ENCODE measurements around the gene TRABD2B. TPM values are rescaled to one million over a fixed set of nuclear protein-coding genes. Genes with fewer than 3 reads are reported as not detected.

The TRABD2B gene
- total RNA-seq, 3 donors from 2014 or later = 1.4 to 3.7 (median 2.3) TPM

- Histone ChIP-seq H3K4me1 (no peaks in the 10 kb centered on the region), H3K27me3 (no peaks in the 10 kb centered on the region), H3K4me3 (no peak overlapping the region), H3K27ac (no peak overlapping the region), H3K9me3 (no peaks in the 10 kb centered on the region), H3K36me3 (no peaks in the 10 kb centered on the region)
- no peak for TF ChIP-seq POLR2AphosphoS5 (IDR thresholded peaks at IDR 0.05)
- no peak for TF ChIP-seq CTCF (IDR thresholded peaks at IDR 0.05)
- TF ChIP-seq POLR2A (IDR thresholded peaks at IDR 0.05) = no peak
- intact Hi-C loops (cut with DNase I; ENCODE audit: low total_unique reads) = no loop called here
- DNase-seq (ENCODE audit: low spot score in 2 of 2) = no peak
Observed at GRCh38 chr1:48033495-48034045, 36.4 kb upstream of the TRABD2B start.

- intact Hi-C loops (cut with DNase I; ENCODE audit: low total_unique reads) = no loop called here
- Histone ChIP-seq H3K36me3 (no peaks in the 10 kb centered on the region), H3K27ac (peak overlapping the region in 1 of 2 donors; percentile 32), H3K9me3 (no peaks in the 10 kb centered on the region), H3K4me1 (peaks cover 0 to under 1% of the 10 kb centered on the region in 2 donors), H3K4me3 (no peak overlapping the region), H3K27me3 (no peaks in the 10 kb centered on the region)
- TF ChIP-seq POLR2A (IDR thresholded peaks at IDR 0.05) = no peak
- TF ChIP-seq CTCF (IDR thresholded peaks at IDR 0.05) = no peak
- no peak for TF ChIP-seq POLR2AphosphoS5 (IDR thresholded peaks at IDR 0.05)
- no peak for DNase-seq (ENCODE audit: low spot score in 2 of 2)
Observed at GRCh38 chr1:48031676-48032075, 34.5 kb upstream of the TRABD2B start.

DNA sequence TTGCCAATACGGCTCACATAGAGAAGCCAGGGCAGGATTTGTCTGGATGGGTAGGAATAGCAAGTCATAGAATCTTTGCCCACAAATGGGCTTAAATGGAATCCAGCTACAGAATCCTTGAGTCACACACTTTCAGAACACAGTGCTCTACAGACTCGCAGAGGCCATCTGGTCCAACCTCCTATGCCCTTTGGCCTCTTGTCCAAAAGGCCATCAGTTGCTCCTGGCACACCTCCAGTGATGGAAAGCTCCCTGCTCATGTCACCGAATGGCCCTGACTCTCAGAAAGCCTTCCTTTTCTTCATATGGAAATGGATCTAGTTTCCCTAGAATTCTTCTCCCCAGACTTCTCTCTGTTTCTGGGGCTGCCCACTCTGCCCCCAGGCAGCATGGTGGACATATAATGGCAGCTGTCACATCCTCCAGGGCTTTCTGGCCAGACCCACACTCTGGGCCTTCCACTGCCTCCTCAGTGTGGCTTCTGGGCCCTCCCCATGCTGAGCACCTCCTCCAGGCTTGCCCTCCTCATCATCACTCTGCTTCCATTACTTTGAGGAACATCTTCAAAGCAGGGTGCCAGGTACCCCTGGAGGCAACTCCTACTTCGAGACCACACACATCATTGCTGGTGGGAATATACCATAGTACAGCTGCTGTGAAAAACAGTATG, 33.6 kb upstream of the TRABD2B start:
- Histone ChIP-seq H3K36me3 (no peaks in the 10 kb centered on the region), H3K27me3 (no peaks in the 10 kb centered on the region), H3K4me3 (no peak overlapping the region), H3K4me1 (peaks cover 0 to 3% of the 10 kb centered on the region in 2 donors), H3K9me3 (no peaks in the 10 kb centered on the region), H3K27ac (peak overlapping the region in 1 of 2 donors; percentile 30)
- TF ChIP-seq POLR2AphosphoS5 (IDR thresholded peaks at IDR 0.05) (no peak), POLR2A (IDR thresholded peaks at IDR 0.05) (no peak), CTCF (IDR thresholded peaks at IDR 0.05) (no peak)
- DNase-seq (ENCODE audit: low spot score in 2 of 2) = no peak
- intact Hi-C loops (cut with DNase I; ENCODE audit: low total_unique reads) = no loop called here

DNA sequence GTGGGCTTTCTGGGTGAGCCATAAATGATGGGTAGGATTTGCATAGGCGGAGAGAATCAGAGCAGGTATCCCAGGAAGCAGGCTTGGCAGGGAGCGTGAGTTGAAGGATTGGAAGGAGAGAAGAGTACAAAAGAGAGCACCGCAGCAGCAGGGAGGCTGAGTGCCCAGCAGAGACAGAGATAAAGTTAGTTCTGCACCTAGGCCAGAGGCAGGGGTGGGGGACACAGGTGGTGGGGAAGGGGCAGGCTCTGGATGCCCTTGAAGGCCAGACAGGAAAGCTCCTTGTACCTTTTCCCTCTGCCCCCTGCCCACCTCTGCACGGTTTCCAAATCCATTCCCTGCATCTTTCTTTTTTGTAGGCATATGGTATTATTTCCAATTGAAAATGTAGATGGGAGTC, 33.0 kb upstream of the TRABD2B start:
- no peak for DNase-seq (ENCODE audit: low spot score in 2 of 2)
- Histone ChIP-seq H3K4me1 (peaks cover 0 to 3% of the 10 kb centered on the region in 2 donors), H3K27me3 (no peaks in the 10 kb centered on the region), H3K36me3 (no peaks in the 10 kb centered on the region), H3K27ac (no peak overlapping the region), H3K4me3 (no peak overlapping the region), H3K9me3 (no peaks in the 10 kb centered on the region)
- TF ChIP-seq POLR2A (IDR thresholded peaks at IDR 0.05) (no peak), POLR2AphosphoS5 (IDR thresholded peaks at IDR 0.05) (no peak), CTCF (IDR thresholded peaks at IDR 0.05) (no peak)
- intact Hi-C loops (cut with DNase I; ENCODE audit: low total_unique reads) = no loop called here

- no peak for DNase-seq (ENCODE audit: low spot score in 2 of 2)
- H3K4me1 ChIP-seq = peaks cover 0 to 3% of the 10 kb centered on the region in 2 donors
- no peak for TF ChIP-seq POLR2A (IDR thresholded peaks at IDR 0.05)
- no peak for TF ChIP-seq CTCF (IDR thresholded peaks at IDR 0.05)
- TF ChIP-seq POLR2AphosphoS5 (IDR thresholded peaks at IDR 0.05) = no peak
- peak overlapping the region; percentile 17 to 59 for H3K27ac ChIP-seq
- no peaks in the 10 kb centered on the region for H3K9me3 ChIP-seq
- H3K36me3 ChIP-seq = no peaks in the 10 kb centered on the region
- H3K27me3 ChIP-seq = no peaks in the 10 kb centered on the region
- no peak overlapping the region for H3K4me3 ChIP-seq
- intact Hi-C loops (cut with DNase I; ENCODE audit: low total_unique reads) = no loop called here
Observed at GRCh38 chr1:48028218-48029069, 31.3 kb upstream of the TRABD2B start.

Measured in breast epithelium (tissue), 4 donors.